Stimulated activated naive CD8-positive, alpha-beta T cell treated with anti-CD3 and anti-CD28 coated beads, Interleukin-15, amount 100 ng/mL, for 72 hours (primary cell): ENCODE measurements around the gene RUFY3.
A peak's percentile ranks its signal among the peaks of the same experiment; 100 is the strongest.
"Not testable (repeated sequence)": the region's sequence is repeated elsewhere in the genome, so short reads cannot be mapped to it uniquely, and the experiment has no call there.

ENCODE experiments used
- ATAC-seq: fragments of 150-1000 bp; cut with Tn5 transposase; 2 replicates; pipeline ENCODE4 v1.10.0; 2021; ENCODE audit warnings: mild to moderate bottlenecking, moderate library complexity
- DNase-seq, 2 donors: peaks; one replicate each; pipeline ENCODE4 v3.0.0; 2021 to 2022
- H3K27ac Mint-ChIP-seq, 2 donors: one replicate each; pipeline ENCODE4 v1.8.0; 2022; ENCODE audit warnings: mild to moderate bottlenecking in 2 of 2, mixed read lengths in 2 of 2, moderate library complexity in 2 of 2
- H3K27me3 Mint-ChIP-seq: one replicate; pipeline ENCODE4 v1.8.0; 2022; ENCODE audit warnings: mixed read lengths
- H3K4me1 Mint-ChIP-seq: one replicate; pipeline ENCODE4 v1.8.0; 2022; ENCODE audit warnings: mild to moderate bottlenecking, mixed read lengths
- H3K4me3 Mint-ChIP-seq, 2 donors: one replicate each; pipeline ENCODE4 v1.8.0; 2022; ENCODE audit warnings: mild to moderate bottlenecking in 2 of 2, mixed read lengths in 2 of 2, moderate library complexity in 1 of 2
- H3K9me3 Mint-ChIP-seq, 2 donors: one replicate each; pipeline ENCODE4 v1.8.0; 2022; ENCODE audit warnings: mixed read lengths in 2 of 2

RUFY3 gene, protein sequence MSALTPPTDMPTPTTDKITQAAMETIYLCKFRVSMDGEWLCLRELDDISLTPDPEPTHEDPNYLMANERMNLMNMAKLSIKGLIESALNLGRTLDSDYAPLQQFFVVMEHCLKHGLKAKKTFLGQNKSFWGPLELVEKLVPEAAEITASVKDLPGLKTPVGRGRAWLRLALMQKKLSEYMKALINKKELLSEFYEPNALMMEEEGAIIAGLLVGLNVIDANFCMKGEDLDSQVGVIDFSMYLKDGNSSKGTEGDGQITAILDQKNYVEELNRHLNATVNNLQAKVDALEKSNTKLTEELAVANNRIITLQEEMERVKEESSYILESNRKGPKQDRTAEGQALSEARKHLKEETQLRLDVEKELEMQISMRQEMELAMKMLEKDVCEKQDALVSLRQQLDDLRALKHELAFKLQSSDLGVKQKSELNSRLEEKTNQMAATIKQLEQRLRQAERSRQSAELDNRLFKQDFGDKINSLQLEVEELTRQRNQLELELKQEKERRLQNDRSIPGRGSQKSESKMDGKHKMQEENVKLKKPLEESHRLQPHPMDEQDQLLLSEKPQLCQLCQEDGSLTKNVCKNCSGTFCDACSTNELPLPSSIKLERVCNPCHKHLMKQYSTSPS

DNA sequence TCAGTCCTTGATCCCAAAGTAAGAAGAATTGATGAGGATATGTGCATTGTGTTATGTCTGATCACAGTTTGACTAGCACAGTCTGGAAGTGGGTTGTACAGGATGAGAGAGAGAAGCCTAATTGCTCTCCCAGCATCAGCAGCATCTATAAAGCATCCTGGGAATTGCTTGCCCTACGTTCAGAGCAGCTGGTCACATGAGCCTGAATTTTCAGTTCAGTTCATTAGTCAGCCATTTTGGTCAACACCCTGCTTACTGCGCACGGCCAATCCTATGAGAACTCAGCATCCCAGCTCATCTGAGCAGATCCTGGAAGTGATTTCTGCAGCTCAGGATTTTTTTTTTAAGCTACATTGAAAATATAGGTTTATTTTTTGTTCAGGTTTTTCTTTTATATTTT, at the start of gene RUFY3:
Gene RUFY3 (plus strand): TSS at position 218 of the 400 bp plus-strand sequence. CDS start 610 bp downstream, outside the sequence.
- Mint-ChIP-seq H3K4me3 (peak within 1 kb of the TSS; percentile 53 to 58), H3K9me3 (no peaks in the 10 kb centered on the region), H3K4me1 (peaks cover 27% of the 10 kb centered on the region), H3K27ac (peak within 1 kb of the TSS; percentile 12 to 76), H3K27me3 (no peaks in the 10 kb centered on the region)
- ATAC-seq (no peak), DNase-seq (no peak)

DNA sequence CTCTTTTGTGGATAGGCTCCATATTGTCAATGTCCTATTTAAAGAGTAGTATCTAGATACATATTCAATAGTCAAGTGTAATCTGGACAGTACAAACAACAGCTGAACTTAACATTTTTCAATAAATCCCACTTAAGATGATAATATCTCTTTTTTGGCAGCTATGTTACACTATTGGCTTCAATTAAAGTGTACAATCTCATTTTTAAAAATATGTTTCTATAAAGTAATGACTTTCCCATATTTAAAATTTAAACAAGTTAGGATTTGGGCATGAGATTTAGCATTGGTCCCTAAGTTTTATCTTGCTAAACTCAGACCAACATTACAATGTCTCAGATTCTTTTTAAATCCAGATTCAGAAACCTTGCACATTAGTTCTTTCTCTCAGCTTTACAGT, 47.6 kb upstream of the RUFY3 start:
- ATAC-seq: no peak
- H3K27me3 Mint-ChIP-seq: no peaks in the 10 kb centered on the region

DNA sequence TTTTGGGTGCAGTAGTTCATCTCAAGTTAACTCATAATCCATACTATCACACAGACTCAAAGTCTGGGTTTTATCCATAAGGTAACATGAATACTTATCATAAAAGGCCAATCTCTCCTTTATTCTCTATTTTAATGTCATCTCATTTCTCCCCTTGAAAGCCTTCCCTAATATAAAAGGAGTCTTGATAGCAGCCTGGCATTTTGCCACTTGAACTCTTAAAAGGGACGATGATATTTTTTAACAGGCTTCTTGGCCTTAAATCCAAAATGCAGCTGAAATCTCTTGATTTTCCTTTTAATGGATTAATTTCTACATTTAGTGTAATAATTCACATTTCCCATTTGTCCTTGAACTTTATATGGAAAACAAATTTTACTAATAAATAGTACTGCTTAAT, 47.0 kb upstream of the RUFY3 start:
- ATAC-seq (no peak), DNase-seq (no peak)
- Mint-ChIP-seq H3K9me3 (no peaks in the 10 kb centered on the region), H3K27ac (no peak overlapping the region), H3K27me3 (no peaks in the 10 kb centered on the region), H3K4me1 (peaks cover 26% of the 10 kb centered on the region), H3K4me3 (no peak overlapping the region)

More for the DNA sequence above, 47.6 kb upstream of the RUFY3 start:
- DNase-seq: no peak
- H3K4me1 Mint-ChIP-seq: peaks cover 26% of the 10 kb centered on the region
- H3K27ac Mint-ChIP-seq: no peak overlapping the region
- no peaks in the 10 kb centered on the region for H3K9me3 Mint-ChIP-seq
- H3K4me3 Mint-ChIP-seq: no peak overlapping the region

DNA sequence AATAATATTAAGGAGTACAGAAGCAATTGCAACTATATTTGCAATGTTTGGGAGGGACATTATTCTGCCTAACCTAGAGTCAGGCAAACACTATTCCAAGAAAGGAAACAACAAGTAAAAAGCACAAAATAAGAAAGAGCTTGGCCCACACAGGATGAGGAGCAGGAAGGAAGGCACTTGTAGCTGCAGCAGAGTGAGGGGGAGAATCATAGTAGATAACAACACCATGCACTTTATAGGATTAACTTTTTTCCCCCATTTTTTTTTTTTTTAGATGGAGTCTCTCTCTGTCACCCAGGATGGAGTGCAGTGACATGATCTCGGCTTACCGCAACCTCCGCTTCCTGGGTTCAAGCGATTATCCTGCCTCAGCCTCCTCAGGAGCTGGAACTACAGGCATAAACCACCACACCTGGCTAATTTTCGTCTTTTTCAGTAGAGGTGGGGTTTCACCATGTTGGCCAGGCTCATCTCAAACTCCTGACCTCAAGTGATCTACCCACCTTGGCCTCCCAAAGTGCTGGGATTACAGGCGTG, 45.1 kb upstream of the RUFY3 start:
- no peak overlapping the region for H3K4me3 Mint-ChIP-seq
- ATAC-seq (no peak), DNase-seq (no peak)
- no peak overlapping the region for H3K27ac Mint-ChIP-seq
- peaks cover 34% of the 10 kb centered on the region for H3K4me1 Mint-ChIP-seq
- H3K27me3 Mint-ChIP-seq: no peaks in the 10 kb centered on the region
- no peaks in the 10 kb centered on the region for H3K9me3 Mint-ChIP-seq

DNA sequence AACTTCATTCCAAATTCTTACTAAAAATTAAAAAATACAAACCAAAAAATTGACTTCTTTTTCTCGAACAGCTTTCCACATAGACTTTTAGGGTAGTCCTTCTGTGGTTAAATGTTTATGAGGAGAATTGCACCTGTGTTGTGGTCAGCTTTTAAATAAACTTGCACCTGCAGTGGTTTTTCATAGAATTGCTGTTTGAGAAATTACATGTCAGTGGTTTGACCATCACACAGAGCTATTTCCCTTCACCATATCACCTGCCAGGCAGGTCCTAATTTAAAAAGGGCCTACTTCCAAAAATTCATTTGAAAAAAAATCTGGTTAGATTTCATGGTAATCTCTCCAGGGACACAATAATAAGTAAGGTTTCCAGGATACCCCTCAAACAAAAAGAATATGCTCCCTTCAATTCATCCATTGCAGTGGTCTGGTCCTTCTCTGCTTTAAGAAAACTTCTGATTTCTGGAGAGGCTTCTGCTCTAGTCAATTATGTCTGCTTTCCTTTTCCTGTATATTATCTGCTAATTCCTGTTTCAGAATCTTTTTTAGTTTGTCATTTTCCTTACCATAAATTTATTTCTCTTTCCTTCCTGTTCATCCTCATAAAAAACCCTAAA, 43.3 kb upstream of the RUFY3 start:
- Mint-ChIP-seq H3K4me3 (peak overlapping the region in 1 of 2 donors; percentile 1), H3K27me3 (no peaks in the 10 kb centered on the region), H3K27ac (no peak overlapping the region), H3K9me3 (no peaks in the 10 kb centered on the region), H3K4me1 (peaks cover 34% of the 10 kb centered on the region)
- ATAC-seq (no peak), DNase-seq (no peak)

DNA sequence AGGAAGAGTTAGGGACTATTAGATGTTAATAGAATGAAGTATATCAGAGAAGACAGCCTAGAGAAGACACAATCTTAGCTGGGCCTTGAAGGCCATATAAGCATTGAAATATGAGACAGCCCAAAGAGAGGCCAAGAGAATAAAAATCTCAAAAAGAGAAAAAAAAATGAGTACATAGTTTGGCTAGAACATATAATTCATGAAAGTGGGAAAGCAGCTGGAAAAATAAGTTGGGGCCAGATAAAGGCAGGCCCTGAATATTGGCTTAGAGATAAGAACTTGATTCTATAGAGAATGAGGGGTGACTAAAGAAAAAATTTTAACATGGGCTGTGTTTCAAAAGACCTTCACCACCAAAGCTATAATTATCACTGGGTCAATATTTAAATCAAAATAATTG, 40.8 kb upstream of the RUFY3 start:
- ATAC-seq: no peak
- DNase-seq: no peak
- Mint-ChIP-seq H3K27me3 (no peaks in the 10 kb centered on the region), H3K4me1 (peaks cover 38% of the 10 kb centered on the region), H3K4me3 (no peak overlapping the region), H3K27ac (no peak overlapping the region), H3K9me3 (no peaks in the 10 kb centered on the region)

DNA sequence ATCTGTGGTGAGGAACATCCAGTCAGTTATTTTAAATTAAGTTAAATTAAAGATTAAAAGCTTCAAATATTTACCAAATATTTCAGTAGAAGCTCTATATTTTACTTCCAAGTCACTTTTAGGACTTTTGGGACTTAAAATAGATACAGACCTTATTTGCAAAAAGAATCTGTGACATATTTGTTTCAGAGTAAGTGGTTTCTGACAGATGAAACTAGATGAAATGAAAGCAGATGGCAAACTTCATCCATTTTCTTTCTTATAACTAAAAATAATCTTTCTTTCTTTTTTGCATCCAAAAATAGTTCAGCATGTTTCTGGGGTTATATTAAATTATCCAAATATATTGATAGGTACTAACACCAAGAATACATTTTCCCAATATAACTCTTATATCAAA, 40.1 kb upstream of the RUFY3 start:
- H3K4me1 Mint-ChIP-seq: peaks cover 33% of the 10 kb centered on the region
- no peaks in the 10 kb centered on the region for H3K9me3 Mint-ChIP-seq
- H3K27me3 Mint-ChIP-seq: no peaks in the 10 kb centered on the region
- DNase-seq (no peak), ATAC-seq (no peak)
- H3K4me3 Mint-ChIP-seq: no peak overlapping the region
- no peak overlapping the region for H3K27ac Mint-ChIP-seq

DNA sequence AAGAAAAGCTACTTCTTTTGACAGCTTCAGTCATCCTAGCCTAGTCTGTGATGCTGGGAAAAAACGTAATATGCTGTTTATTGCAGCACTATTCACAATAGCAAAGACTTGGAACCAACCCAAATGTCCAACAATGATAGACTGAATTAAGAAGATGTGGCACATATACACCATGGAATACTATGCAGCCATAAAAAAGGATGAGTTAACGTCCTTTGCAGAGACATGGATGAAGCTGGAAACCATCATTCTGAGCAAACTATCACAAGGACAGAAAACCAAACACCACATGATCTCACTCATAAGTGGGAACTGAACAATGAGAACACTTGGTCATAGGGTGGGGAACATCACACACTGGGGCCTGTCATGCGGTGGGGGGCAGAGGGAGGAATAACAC, 39.6 kb upstream of the RUFY3 start:
- not testable (repeated sequence) for H3K4me3 Mint-ChIP-seq, H3K9me3 Mint-ChIP-seq, H3K27ac Mint-ChIP-seq, ATAC-seq, H3K27me3 Mint-ChIP-seq, DNase-seq
- peaks cover 29% of the 10 kb centered on the region for H3K4me1 Mint-ChIP-seq

DNA sequence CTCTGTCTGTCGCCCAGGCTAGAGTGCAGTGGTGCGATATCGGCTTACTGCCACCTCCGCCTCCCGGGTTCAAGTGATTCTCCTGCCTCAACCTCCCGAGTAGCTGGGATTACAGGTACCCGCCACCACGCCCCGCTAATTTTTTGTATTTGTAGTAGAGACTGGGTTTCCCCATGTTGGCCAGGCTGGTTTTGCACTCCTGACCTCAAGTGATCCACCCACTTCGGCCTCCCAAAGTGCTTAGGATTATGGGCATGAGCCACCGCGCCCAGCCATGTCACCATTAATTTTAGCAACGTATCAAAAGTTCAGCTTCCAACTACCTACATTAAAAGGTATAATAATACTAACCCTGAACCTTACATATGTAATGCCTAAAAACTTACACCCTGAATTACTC, 34.4 kb upstream of the RUFY3 start:
- H3K27ac Mint-ChIP-seq: peak overlapping the region; percentile 99 to 100
- DNase-seq: peak in 1 of 2 donors; percentile 43
- peak; percentile 12 for ATAC-seq
- no peaks in the 10 kb centered on the region for H3K9me3 Mint-ChIP-seq
- peak overlapping the region; percentile 98 to 99 for H3K4me3 Mint-ChIP-seq
- H3K4me1 Mint-ChIP-seq: peaks cover 42% of the 10 kb centered on the region
- no peaks in the 10 kb centered on the region for H3K27me3 Mint-ChIP-seq

DNA sequence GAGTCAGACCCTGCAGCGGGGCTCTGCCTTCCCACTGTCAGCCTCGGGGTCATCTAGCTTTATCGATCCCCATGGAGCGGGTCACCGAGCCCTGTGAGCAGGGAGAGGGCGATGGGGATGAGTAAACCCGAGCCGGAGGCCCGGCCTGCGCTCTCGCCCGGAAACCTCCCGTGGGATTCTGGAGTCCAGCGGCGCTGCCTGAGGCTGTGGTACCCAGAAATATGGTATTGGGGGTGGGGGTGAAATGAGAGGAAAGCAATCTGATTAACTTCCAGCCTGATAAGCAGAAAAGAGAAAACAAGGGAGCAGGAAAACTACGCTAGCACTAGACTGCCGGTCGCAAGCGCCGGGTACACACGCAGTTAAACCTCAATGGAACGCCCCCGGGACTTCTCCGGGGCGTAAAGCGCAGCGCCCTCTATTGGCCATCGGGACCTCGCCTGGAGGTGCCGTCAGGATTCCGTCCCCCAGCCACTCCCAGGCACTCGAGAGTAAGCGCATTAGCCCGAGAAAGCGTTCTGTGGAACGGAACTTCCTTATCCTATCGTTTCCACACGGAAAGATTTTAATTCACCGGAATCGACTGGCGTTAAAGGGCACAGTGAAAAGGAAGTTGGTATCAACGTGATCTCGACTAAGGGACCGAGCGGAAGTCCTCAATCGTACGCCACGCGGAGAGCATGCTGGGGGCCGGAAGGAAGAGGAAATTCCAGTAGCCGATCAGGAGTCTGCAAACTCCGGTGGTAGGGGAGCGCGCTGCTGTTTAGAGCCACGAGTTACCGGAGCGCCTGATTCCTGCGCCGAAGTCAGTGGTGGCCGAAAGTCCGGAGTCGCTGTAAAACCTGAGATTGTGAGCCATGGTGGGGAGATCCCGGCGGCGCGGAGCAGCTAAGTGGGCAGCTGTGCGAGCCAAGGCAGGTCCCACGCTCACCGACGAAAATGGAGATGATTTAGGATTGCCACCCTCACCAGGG, 33.7 kb upstream of the RUFY3 start, which contains the start of gene UTP3:
Gene UTP3 (plus strand): TSS at position 712 of the 974 bp plus-strand sequence. CDS start 146 bp downstream, at position 858.
- peaks cover 42% of the 10 kb centered on the region for H3K4me1 Mint-ChIP-seq
- peak within 1 kb of the TSS; percentile 99 to 100 for H3K27ac Mint-ChIP-seq
- DNase-seq (peak; percentile 93 to 95), ATAC-seq (peak; percentile 94)
- no peaks in the 10 kb centered on the region for H3K9me3 Mint-ChIP-seq
- H3K4me3 Mint-ChIP-seq: peak within 1 kb of the TSS; percentile 98 to 99
- no peaks in the 10 kb centered on the region for H3K27me3 Mint-ChIP-seq

DNA sequence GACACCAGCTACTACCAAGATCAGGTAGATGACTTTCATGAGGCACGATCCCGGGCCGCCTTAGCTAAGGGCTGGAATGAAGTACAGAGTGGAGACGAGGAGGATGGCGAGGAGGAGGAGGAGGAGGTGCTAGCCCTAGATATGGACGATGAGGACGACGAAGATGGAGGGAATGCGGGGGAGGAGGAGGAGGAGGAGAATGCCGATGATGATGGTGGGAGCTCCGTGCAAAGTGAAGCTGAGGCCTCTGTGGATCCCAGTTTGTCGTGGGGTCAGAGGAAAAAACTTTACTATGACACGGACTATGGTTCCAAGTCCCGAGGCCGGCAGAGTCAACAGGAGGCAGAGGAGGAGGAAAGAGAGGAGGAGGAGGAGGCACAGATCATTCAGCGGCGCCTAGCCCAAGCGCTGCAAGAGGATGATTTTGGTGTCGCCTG, 33.0 kb upstream of the RUFY3 start:
- Mint-ChIP-seq H3K4me3 (peak overlapping the region; percentile 98 to 99), H3K4me1 (peaks cover 42% of the 10 kb centered on the region), H3K9me3 (no peaks in the 10 kb centered on the region), H3K27me3 (no peaks in the 10 kb centered on the region), H3K27ac (peak overlapping the region; percentile 99 to 100)
- ATAC-seq (peak; percentile 9), DNase-seq (no peak)

DNA sequence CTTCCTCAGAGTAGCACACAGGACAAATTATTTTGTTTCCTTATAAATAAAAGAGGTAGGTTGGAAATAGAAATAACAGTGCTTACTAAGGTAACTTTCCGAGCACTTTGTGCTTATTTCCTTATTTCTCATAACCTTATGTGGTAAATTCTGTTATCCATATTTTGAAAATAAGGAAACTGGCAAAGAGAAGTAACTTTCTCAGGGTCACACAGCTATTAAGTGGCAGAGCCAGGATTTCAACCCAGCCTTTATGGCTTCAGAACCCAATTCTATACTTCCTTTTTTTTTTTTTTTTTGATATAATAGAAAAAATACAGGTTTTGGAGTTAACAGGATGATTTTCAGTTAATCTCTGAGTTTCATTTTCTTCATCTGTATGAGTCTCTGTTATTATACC, 30.1 kb upstream of the RUFY3 start:
- Mint-ChIP-seq H3K27ac (peak overlapping the region in 1 of 2 donors; percentile 19), H3K27me3 (no peaks in the 10 kb centered on the region), H3K4me1 (peaks cover 38% of the 10 kb centered on the region), H3K9me3 (no peaks in the 10 kb centered on the region), H3K4me3 (peak overlapping the region; percentile 48 to 99)
- DNase-seq (no peak), ATAC-seq (no peak)

DNA sequence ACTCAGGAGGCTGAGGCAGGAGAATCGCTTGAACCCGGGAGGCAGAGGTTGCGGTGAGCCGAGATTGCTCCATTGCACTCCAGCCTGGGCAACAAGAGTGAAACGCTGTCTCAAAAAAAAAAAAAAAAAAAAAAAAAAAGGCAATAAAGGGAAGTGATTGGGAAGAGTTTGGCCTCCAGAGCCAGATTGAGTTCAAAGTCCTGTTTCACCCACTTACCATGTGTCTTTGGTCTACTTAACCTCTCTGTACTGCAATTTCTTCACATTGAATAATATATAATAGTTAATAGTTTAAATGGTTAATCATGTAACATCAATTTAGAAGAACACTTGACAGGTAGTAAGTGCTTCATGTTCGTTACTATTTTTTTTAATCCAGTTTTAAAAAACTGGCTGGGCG, 27.1 kb upstream of the RUFY3 start:
- H3K27me3 Mint-ChIP-seq, H3K4me3 Mint-ChIP-seq, DNase-seq, H3K9me3 Mint-ChIP-seq, ATAC-seq, H3K27ac Mint-ChIP-seq: not testable (repeated sequence)
- H3K4me1 Mint-ChIP-seq: peaks cover 21% of the 10 kb centered on the region

DNA sequence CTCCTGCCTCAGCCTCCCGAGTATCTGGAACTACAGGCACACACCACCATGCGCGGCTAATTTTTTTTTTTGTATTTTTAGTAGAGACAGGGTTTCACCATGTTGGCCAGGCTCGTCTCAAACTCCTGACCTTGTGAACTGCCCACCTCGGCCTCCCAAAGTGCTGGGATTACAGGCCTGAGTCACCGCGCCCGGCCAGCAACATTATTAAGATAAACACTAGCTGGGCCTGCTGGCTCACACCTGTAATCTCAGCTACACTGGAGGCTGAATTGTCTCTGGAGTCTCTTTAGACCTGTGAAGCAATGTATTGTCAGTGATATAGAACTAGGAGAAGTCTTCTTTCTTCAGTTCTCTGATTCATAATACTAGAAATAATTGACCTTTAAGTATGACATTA, 23.3 kb upstream of the RUFY3 start:
- H3K9me3 Mint-ChIP-seq, H3K27me3 Mint-ChIP-seq, H3K4me1 Mint-ChIP-seq, DNase-seq, H3K4me3 Mint-ChIP-seq, ATAC-seq, H3K27ac Mint-ChIP-seq: not testable (repeated sequence)

DNA sequence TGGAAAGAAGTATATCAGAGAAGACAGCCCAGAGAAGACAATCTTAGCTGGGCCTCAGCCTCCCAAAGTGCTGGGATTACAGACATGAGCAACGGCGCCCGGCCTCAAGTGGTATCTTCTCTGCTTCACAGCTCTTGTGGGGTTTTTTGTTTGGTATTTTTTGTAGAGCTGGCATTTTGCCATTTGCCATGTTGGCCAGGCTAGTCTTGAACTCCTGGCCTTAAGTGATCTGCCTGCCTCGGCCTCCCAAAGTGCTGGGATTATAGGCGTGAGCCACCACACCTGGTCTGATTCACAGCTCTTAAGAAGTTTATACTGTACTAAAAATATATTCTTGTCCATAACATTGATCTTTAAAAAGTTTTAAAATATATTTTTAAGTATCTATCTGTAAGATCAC, 21.1 kb upstream of the RUFY3 start:
- Mint-ChIP-seq H3K4me1 (peaks cover 12% of the 10 kb centered on the region), H3K9me3 (no peaks in the 10 kb centered on the region), H3K27ac (no peak overlapping the region), H3K4me3 (no peak overlapping the region), H3K27me3 (no peaks in the 10 kb centered on the region)
- ATAC-seq: no peak
- no peak for DNase-seq
